Measurements from ENCODE around the gene MAP4K5.

DNA sequence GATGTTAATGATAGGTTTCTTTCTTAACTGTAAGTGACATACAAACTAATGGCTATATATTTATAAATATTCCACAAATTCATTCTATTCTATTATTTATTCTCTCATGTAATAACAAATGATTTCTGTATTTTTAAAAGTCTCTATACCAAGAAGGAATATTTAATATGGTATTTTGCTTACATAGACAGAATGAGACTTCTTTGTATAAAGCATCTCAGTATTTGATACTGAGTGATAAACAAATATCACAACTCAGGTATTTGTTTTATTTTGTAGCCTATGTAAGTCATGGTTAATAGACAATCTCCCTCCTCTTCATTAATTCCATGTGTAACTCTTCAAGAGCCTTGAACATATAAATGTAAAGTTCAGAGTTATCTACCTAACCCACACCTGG lies 45.6 kb upstream of the MAP4K5 start:
- TF ChIP-seq, protein P1, sequence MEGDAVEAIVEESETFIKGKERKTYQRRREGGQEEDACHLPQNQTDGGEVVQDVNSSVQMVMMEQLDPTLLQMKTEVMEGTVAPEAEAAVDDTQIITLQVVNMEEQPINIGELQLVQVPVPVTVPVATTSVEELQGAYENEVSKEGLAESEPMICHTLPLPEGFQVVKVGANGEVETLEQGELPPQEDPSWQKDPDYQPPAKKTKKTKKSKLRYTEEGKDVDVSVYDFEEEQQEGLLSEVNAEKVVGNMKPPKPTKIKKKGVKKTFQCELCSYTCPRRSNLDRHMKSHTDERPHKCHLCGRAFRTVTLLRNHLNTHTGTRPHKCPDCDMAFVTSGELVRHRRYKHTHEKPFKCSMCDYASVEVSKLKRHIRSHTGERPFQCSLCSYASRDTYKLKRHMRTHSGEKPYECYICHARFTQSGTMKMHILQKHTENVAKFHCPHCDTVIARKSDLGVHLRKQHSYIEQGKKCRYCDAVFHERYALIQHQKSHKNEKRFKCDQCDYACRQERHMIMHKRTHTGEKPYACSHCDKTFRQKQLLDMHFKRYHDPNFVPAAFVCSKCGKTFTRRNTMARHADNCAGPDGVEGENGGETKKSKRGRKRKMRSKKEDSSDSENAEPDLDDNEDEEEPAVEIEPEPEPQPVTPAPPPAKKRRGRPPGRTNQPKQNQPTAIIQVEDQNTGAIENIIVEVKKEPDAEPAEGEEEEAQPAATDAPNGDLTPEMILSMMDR (IDR thresholded peaks at IDR 0.05 in 8 of 11, conservative IDR thresholded peaks at IDR 0.05 in 3 of 11) = no peak
- TF ChIP-seq POLR2AphosphoS5 (IDR thresholded peaks at IDR 0.05) = no peak

Measured in spleen (tissue), 7 donors.